ENCODE results near the gene TNFSF13. TPM values are rescaled to one million over a fixed set of nuclear protein-coding genes. Genes with fewer than 3 reads are reported as not detected.
"Not testable (repeated sequence)": the region's sequence is repeated elsewhere in the genome, so short reads cannot be mapped to it uniquely, and the experiment has no call there.

The TNFSF13 gene
- total RNA-seq, 1 experiment from 2014 or later = 3.2 TPM

DNA sequence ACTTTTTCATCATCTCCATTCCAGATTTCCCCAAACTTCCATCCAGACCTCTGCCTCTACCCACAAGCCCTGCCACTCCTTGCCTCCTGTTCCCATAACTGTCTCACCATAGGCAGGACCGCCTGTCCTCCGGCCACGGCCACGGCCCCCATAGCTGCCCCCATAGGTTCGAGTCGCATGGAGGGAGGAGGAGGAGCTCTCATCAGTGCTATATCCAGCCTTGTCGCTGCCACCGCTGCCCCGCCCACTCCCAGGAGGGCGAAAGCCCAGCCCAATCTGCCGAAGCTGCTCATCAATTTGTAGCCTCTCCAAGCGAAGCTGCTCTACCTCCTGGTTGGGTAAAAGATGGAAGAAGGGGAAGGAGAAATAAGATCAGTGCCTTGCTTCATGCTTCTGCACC, 34.7 kb downstream of the TNFSF13 start:
- ChIA-PET CTCF (interaction anchor here (0.5 to 1.4 kb wide), 3 partner anchors 22 to 80 kb away, joined by 3 to 4 read pairs (median 3); partner anchors contain the start of genes ATP1B2 and FXR2), POLR2A (no interaction called here)
- DNase-seq (ENCODE audit: low spot score) (no peak), ATAC-seq (no peak)
- Mint-ChIP-seq H3K27me3 (ENCODE audit: low read depth) (no peaks in the 10 kb centered on the region), H3K27ac (peak overlapping the region; percentile 17; the same call in 1 of the 2 replicates), H3K36me3 (peaks cover 56% of the 10 kb centered on the region), H3K4me1 (peaks cover 20% of the 10 kb centered on the region), H3K9me3 (no peaks in the 10 kb centered on the region), H3K4me3 (no peak overlapping the region)
- TF ChIP-seq, protein P1, sequence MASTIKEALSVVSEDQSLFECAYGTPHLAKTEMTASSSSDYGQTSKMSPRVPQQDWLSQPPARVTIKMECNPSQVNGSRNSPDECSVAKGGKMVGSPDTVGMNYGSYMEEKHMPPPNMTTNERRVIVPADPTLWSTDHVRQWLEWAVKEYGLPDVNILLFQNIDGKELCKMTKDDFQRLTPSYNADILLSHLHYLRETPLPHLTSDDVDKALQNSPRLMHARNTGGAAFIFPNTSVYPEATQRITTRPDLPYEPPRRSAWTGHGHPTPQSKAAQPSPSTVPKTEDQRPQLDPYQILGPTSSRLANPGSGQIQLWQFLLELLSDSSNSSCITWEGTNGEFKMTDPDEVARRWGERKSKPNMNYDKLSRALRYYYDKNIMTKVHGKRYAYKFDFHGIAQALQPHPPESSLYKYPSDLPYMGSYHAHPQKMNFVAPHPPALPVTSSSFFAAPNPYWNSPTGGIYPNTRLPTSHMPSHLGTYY (CRISPR knock-in tag; IDR thresholded peaks at IDR 0.05) = no peak
- TF ChIP-seq ZNF138 (CRISPR knock-in tag; conservative IDR thresholded peaks at IDR 0.05) = no peak
- TF ChIP-seq, protein P2, sequence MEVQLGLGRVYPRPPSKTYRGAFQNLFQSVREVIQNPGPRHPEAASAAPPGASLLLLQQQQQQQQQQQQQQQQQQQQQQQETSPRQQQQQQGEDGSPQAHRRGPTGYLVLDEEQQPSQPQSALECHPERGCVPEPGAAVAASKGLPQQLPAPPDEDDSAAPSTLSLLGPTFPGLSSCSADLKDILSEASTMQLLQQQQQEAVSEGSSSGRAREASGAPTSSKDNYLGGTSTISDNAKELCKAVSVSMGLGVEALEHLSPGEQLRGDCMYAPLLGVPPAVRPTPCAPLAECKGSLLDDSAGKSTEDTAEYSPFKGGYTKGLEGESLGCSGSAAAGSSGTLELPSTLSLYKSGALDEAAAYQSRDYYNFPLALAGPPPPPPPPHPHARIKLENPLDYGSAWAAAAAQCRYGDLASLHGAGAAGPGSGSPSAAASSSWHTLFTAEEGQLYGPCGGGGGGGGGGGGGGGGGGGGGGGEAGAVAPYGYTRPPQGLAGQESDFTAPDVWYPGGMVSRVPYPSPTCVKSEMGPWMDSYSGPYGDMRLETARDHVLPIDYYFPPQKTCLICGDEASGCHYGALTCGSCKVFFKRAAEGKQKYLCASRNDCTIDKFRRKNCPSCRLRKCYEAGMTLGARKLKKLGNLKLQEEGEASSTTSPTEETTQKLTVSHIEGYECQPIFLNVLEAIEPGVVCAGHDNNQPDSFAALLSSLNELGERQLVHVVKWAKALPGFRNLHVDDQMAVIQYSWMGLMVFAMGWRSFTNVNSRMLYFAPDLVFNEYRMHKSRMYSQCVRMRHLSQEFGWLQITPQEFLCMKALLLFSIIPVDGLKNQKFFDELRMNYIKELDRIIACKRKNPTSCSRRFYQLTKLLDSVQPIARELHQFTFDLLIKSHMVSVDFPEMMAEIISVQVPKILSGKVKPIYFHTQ (CRISPR knock-in tag; IDR thresholded peaks at IDR 0.05) = no peak
- no peak for TF ChIP-seq NFYB (CRISPR knock-in tag; conservative IDR thresholded peaks at IDR 0.05; ENCODE audit: low read depth)
- no peak for TF ChIP-seq ZNF396 (CRISPR knock-in tag; IDR thresholded peaks at IDR 0.05; ENCODE audit: borderline replicate concordance)
- TF ChIP-seq, protein P3, sequence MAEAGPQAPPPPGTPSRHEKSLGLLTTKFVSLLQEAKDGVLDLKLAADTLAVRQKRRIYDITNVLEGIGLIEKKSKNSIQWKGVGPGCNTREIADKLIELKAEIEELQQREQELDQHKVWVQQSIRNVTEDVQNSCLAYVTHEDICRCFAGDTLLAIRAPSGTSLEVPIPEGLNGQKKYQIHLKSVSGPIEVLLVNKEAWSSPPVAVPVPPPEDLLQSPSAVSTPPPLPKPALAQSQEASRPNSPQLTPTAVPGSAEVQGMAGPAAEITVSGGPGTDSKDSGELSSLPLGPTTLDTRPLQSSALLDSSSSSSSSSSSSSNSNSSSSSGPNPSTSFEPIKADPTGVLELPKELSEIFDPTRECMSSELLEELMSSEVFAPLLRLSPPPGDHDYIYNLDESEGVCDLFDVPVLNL (CRISPR knock-in tag; IDR thresholded peaks at IDR 0.05; ENCODE audit: borderline replicate concordance, low read depth) = no peak
- TF ChIP-seq, protein P4, sequence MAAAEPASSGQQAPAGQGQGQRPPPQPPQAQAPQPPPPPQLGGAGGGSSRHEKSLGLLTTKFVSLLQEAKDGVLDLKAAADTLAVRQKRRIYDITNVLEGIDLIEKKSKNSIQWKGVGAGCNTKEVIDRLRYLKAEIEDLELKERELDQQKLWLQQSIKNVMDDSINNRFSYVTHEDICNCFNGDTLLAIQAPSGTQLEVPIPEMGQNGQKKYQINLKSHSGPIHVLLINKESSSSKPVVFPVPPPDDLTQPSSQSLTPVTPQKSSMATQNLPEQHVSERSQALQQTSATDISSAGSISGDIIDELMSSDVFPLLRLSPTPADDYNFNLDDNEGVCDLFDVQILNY (CRISPR knock-in tag; IDR thresholded peaks at IDR 0.05) = no peak
- no peak for TF ChIP-seq GABPB1 (CRISPR knock-in tag; IDR thresholded peaks at IDR 0.05)
- TF ChIP-seq, protein P5, sequence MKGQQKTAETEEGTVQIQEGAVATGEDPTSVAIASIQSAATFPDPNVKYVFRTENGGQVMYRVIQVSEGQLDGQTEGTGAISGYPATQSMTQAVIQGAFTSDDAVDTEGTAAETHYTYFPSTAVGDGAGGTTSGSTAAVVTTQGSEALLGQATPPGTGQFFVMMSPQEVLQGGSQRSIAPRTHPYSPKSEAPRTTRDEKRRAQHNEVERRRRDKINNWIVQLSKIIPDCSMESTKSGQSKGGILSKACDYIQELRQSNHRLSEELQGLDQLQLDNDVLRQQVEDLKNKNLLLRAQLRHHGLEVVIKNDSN (CRISPR knock-in tag; IDR thresholded peaks at IDR 0.05) = no peak
- no peak for TF ChIP-seq CREB1 (CRISPR knock-in tag; IDR thresholded peaks at IDR 0.05)
- no peak for TF ChIP-seq GTF2I (CRISPR knock-in tag; conservative IDR thresholded peaks at IDR 0.05)
- TF ChIP-seq, protein P6, sequence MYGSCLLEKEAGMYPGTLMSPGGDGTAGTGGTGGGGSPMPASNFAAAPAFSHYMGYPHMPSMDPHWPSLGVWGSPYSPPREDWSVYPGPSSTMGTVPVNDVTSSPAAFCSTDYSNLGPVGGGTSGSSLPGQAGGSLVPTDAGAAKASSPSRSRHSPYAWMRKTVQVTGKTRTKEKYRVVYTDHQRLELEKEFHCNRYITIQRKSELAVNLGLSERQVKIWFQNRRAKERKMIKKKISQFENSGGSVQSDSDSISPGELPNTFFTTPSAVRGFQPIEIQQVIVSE (CRISPR knock-in tag; IDR thresholded peaks at IDR 0.05; ENCODE audit: borderline replicate concordance) = no peak
- no peak for TF ChIP-seq TEAD1 (CRISPR knock-in tag; IDR thresholded peaks at IDR 0.05)
- no peak for TF ChIP-seq MYBL2 (CRISPR knock-in tag; IDR thresholded peaks at IDR 0.05)
- no peak for TF ChIP-seq NR2C2 (CRISPR knock-in tag; IDR thresholded peaks at IDR 0.05)
- TF ChIP-seq, protein P7, sequence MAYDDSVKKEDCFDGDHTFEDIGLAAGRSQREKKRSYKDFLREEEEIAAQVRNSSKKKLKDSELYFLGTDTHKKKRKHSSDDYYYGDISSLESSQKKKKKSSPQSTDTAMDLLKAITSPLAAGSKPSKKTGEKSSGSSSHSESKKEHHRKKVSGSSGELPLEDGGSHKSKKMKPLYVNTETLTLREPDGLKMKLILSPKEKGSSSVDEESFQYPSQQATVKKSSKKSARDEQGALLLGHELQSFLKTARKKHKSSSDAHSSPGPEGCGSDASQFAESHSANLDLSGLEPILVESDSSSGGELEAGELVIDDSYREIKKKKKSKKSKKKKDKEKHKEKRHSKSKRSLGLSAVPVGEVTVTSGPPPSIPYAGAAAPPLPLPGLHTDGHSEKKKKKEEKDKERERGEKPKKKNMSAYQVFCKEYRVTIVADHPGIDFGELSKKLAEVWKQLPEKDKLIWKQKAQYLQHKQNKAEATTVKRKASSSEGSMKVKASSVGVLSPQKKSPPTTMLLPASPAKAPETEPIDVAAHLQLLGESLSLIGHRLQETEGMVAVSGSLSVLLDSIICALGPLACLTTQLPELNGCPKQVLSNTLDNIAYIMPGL (CRISPR knock-in tag; IDR thresholded peaks at IDR 0.05) = no peak
- TF ChIP-seq, protein P8, sequence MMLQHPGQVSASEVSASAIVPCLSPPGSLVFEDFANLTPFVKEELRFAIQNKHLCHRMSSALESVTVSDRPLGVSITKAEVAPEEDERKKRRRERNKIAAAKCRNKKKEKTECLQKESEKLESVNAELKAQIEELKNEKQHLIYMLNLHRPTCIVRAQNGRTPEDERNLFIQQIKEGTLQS (CRISPR knock-in tag; conservative IDR thresholded peaks at IDR 0.05) = no peak
- TF ChIP-seq JUN (CRISPR knock-in tag; IDR thresholded peaks at IDR 0.05) = no peak
- TF ChIP-seq TP53 (CRISPR knock-in tag; IDR thresholded peaks at IDR 0.05) = no peak

DNA sequence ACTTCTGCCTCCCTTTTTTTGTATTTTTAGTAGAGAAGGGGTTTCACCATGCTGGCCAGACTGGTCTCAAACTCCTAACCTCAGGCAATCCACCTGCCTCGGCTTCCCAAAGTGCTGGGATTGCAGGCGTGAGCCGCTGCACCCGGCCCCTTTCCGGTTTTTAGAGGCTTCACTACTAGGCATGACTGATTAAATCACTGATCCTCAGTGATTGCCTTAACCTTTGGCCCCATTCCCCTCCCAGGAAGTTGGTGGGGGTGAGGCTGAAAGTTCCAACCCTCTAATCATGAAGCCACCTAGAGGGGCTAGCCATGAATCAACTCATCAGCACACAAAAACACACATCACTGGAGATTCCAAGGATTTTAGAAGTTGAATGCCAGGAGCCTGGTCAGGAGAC, 39.0 kb downstream of the TNFSF13 start:
- H3K4me1 Mint-ChIP-seq; H3K27ac Mint-ChIP-seq; DNase-seq (ENCODE audit: low spot score); ATAC-seq; H3K27me3 Mint-ChIP-seq (ENCODE audit: low read depth); H3K4me3 Mint-ChIP-seq; H3K9me3 Mint-ChIP-seq; POLR2A ChIA-PET: not testable (repeated sequence)
- CTCF ChIA-PET = interaction anchor here (2.5 kb wide), 1 partner anchor 8 kb away, joined by 6 read pairs; the partner anchor contains the start of gene SOX15
- peaks cover 77% of the 10 kb centered on the region for H3K36me3 Mint-ChIP-seq
